Measurements from ENCODE around the gene F3. TPM values are rescaled to one million over a fixed set of nuclear protein-coding genes. Genes with fewer than 3 reads are reported as not detected.

F3 gene
- total and polyA plus RNA-seq, 9 of the 15 experiments (the other 6 are each of a cell fraction or from before 2014, with no cell fraction given), result 0.24 to 0.28 TPM; not detected in 7

GRCh38 chr1:94540440-94541245 is 916 bp downstream of the F3 start:
- Histone ChIP-seq H3K36me3 (ENCODE audit: control insufficient read depth, insufficient read depth, low read length) (no peaks in the 10 kb centered on the region), H2AFZ (ENCODE audit: low read depth, low read length) (no peak overlapping the region), H3K9me1 (ENCODE audit: control insufficient read depth, insufficient read depth, low read length) (no peaks in the 10 kb centered on the region), H3K9ac (ENCODE audit: insufficient read depth in 1 of 2, low read depth in 2 of 2, low read length in 2 of 2) (no peak overlapping the region), H3K27me3 (ENCODE audit: control insufficient read depth in 2 of 2, insufficient read depth in 2 of 2, low read length in 2 of 2) (peaks cover 18 to 48% of the 10 kb centered on the region in 2 experiments), H3K27ac (ENCODE audit: extremely low read depth, low read depth, low read length) (no peak overlapping the region), H3K9me3 (replicated peaks; ENCODE audit: control insufficient read depth, insufficient read depth, low read depth, low read length) (no peaks in the 10 kb centered on the region), H3K79me2 (ENCODE audit: control insufficient read depth, insufficient read depth, low read length) (no peaks in the 10 kb centered on the region), H4K20me1 (replicated peaks; ENCODE audit: control insufficient read depth, insufficient read depth, low read length) (peaks cover 4% of the 10 kb centered on the region; the same call in 1 of the 2 replicates), H3K4me1 (replicated peaks in 1 of 2; ENCODE audit: control insufficient read depth in 2 of 2, insufficient read depth in 2 of 2, low read length in 2 of 2) (peaks cover 3 to 13% of the 10 kb centered on the region in 2 experiments; a peak in 1 of 5 replicates), H3K4me2 (ENCODE audit: insufficient read depth, low read length) (no peak overlapping the region), H3K4me3 (no peak overlapping the region)
- DNase-seq (ENCODE audit: extremely low read depth in 1 of 4, low spot score in 3 of 4) (no peak), FAIRE-seq (no peak), ATAC-seq (no peak)
- WGBS (ENCODE audit: insufficient coverage, low coverage, missing lambda C conversion rate), result 53% methylated on average over 21 of the region's 23 CpGs
- in situ Hi-C loops (cut with MboI), result no loop called here
- POLR2A ChIA-PET, result interaction anchor here (0.7 to 1.1 kb wide), 2 partner anchors 14 to 293 kb away, joined by 3 read pairs; no protein-coding TSS in a partner anchor
- intact Hi-C loops (cut with micrococcal nuclease), result no loop called here
- CTCF ChIA-PET (ENCODE audit: low intra/inter-chr PET ratio), result no interaction called here
- BruUV-seq (replicated peaks), result no TSS peak
- no peak for TF ChIP-seq TEAD2 (tag; IDR thresholded peaks at IDR 0.05)
- TF ChIP-seq RCOR1 (IDR thresholded peaks at IDR 0.05; ENCODE audit: borderline replicate concordance in 1 of 2, low read depth in 2 of 2, low read length in 2 of 2), result no peak
- no peak for TF ChIP-seq ELK1 (CRISPR knock-in tag; IDR thresholded peaks at IDR 0.05)
- TF ChIP-seq, protein P1, sequence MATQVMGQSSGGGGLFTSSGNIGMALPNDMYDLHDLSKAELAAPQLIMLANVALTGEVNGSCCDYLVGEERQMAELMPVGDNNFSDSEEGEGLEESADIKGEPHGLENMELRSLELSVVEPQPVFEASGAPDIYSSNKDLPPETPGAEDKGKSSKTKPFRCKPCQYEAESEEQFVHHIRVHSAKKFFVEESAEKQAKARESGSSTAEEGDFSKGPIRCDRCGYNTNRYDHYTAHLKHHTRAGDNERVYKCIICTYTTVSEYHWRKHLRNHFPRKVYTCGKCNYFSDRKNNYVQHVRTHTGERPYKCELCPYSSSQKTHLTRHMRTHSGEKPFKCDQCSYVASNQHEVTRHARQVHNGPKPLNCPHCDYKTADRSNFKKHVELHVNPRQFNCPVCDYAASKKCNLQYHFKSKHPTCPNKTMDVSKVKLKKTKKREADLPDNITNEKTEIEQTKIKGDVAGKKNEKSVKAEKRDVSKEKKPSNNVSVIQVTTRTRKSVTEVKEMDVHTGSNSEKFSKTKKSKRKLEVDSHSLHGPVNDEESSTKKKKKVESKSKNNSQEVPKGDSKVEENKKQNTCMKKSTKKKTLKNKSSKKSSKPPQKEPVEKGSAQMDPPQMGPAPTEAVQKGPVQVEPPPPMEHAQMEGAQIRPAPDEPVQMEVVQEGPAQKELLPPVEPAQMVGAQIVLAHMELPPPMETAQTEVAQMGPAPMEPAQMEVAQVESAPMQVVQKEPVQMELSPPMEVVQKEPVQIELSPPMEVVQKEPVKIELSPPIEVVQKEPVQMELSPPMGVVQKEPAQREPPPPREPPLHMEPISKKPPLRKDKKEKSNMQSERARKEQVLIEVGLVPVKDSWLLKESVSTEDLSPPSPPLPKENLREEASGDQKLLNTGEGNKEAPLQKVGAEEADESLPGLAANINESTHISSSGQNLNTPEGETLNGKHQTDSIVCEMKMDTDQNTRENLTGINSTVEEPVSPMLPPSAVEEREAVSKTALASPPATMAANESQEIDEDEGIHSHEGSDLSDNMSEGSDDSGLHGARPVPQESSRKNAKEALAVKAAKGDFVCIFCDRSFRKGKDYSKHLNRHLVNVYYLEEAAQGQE (IDR thresholded peaks at IDR 0.05; ENCODE audit: borderline replicate concordance), result no peak
- TF ChIP-seq, protein P1 (CRISPR knock-in tag; IDR thresholded peaks at IDR 0.05; ENCODE audit: low read depth), result no peak
- TF ChIP-seq AFF1 (IDR thresholded peaks at IDR 0.05; ENCODE audit: low read depth in 1 of 2, partially characterized antibody in 2 of 2), result no peak
- no peak for TF ChIP-seq ZC3H8 (IDR thresholded peaks at IDR 0.05)
- no peak for TF ChIP-seq ZNF644 (tag; IDR thresholded peaks at IDR 0.05; ENCODE audit: low read depth)

Measured in K562 (cell line).